A673 (cell line): Measurements from ENCODE around the gene PHTF1. TPM values are rescaled to one million over a fixed set of nuclear protein-coding genes. Genes with fewer than 3 reads are reported as not detected.

Source experiments
- BruUV-seq: library from RNA; stranded (reverse); fragments of 400-500 nt; replicated peaks from 2 replicates; lab custom pipeline; 2021; lab: Mats Ljungman, UMichigan
- CTCF ChIA-PET: fragments of 300-600 bp; sonication (Branson Sonifier 250); formaldehyde crosslinking; loops from one replicate; lab custom pipeline; 2022; ENCODE audit warnings: antibody characterized with exemption; lab: Charles Lee
- POLR2A ChIA-PET: fragments of 300-600 bp; sonication (Branson Sonifier 250); formaldehyde crosslinking; loops from one replicate; lab custom pipeline; 2022; ENCODE audit warnings: antibody characterized with exemption; ENCODE audit not compliant: low non-redundant PET; lab: Charles Lee
- DNase-seq: peaks from one replicate; pipeline ENCODE4 v3.0.0-alpha.2; 2015; ENCODE audit warnings: low spot score
- H3K27ac ChIP-seq: fragments of 200-600 bp; sonication (generic); 2 replicates; pipeline ENCODE4 v1.5.1; 2016; ENCODE audit warnings: mixed run types, low read depth, mild to moderate bottlenecking, mixed read lengths, antibody characterized with exemption, low read length; ENCODE audit not compliant: poor library complexity, severe bottlenecking
- H3K27me3 ChIP-seq: fragments of 200-600 bp; sonication (generic); replicated peaks from 2 replicates; pipeline ENCODE4 v1.6.1; 2017; ENCODE audit warnings: mixed run types, low read depth, mild to moderate bottlenecking, mixed read lengths, antibody characterized with exemption, low read length; ENCODE audit not compliant: insufficient read depth, poor library complexity
- H3K36me3 ChIP-seq: fragments of 200-600 bp; sonication (generic); 2 replicates; pipeline ENCODE4 v1.6.1; 2016; ENCODE audit warnings: mixed run types, mild to moderate bottlenecking, mixed read lengths, antibody characterized with exemption, low read length; ENCODE audit not compliant: insufficient read depth, poor library complexity, severe bottlenecking
- H3K4me1 ChIP-seq: fragments of 200-600 bp; sonication (generic); 2 replicates; pipeline ENCODE4 v1.6.1; 2017; ENCODE audit warnings: mixed run types, mild to moderate bottlenecking, mixed read lengths, antibody characterized with exemption, low read length; ENCODE audit not compliant: insufficient read depth, poor library complexity, severe bottlenecking
- H3K4me3 ChIP-seq: fragments of 200-600 bp; sonication (generic); 2 replicates; pipeline ENCODE4 v1.5.1; 2016; ENCODE audit warnings: low read depth, mixed run types, mild to moderate bottlenecking, mixed read lengths, low read length; ENCODE audit not compliant: poor library complexity, severe bottlenecking
- H3K9me3 ChIP-seq: fragments of 200-600 bp; sonication (generic); 2 replicates; pipeline ENCODE4 v1.6.1; 2016; ENCODE audit warnings: mixed run types, low read depth, mild to moderate bottlenecking, mixed read lengths, antibody characterized with exemption, low read length; ENCODE audit not compliant: poor library complexity, severe bottlenecking
- CTCF ChIP-seq: fragments of 300-800, 200-600 bp; sonication (generic); conservative IDR thresholded peaks from 2 replicates; pipeline ENCODE4 v1.5.1; 2017; ENCODE audit warnings: low read depth, mild to moderate bottlenecking, antibody characterized with exemption, low read length, moderate library complexity, mixed read lengths
- EZH2 ChIP-seq: fragments of 200-600 bp; sonication (generic); IDR thresholded peaks from 2 replicates; pipeline ENCODE4 v1.6.1; 2017; ENCODE audit warnings: borderline replicate concordance, low read depth, mild to moderate bottlenecking, mixed read lengths, antibody characterized with exemption, low read length; ENCODE audit not compliant: poor library complexity, severe bottlenecking
- intact Hi-C: fragments of 100-400 bp; cut with micrococcal nuclease; formaldehyde crosslinking; loops from one replicate; pipeline ENCODE4 v1.10.0; 2022; ENCODE audit not compliant: unreplicated experiment
- total RNA-seq: library from RNA; stranded (reverse); gene quantifications from 2 replicates; pipeline ENCODE4 v1.2.3, GENCODE V29; 2021

PHTF1 gene
- total RNA-seq, 1 experiment from 2014 or later: 57.2 TPM

GRCh38 chr1:113783254-113784103, 24.2 kb upstream of the PHTF1 start:
- ChIA-PET CTCF (no interaction called here), POLR2A (no interaction called here)
- no peak overlapping the region for H3K4me3 ChIP-seq
- no peaks in the 10 kb centered on the region for H3K9me3 ChIP-seq
- H3K36me3 ChIP-seq: no peaks in the 10 kb centered on the region
- no peaks in the 10 kb centered on the region for H3K27me3 ChIP-seq
- no peak for TF ChIP-seq CTCF
- TF ChIP-seq EZH2: no peak
- BruUV-seq: no TSS peak
- intact Hi-C loops: no loop called here
- peaks cover 26% of the 10 kb centered on the region for H3K4me1 ChIP-seq
- H3K27ac ChIP-seq: peak overlapping the region; percentile 3
- peak; percentile 67 for DNase-seq

GRCh38 chr1:113782406-113782805, 23.1 kb upstream of the PHTF1 start:
- POLR2A ChIA-PET: no interaction called here

More at GRCh38 chr1:113782406-113782805, 23.1 kb upstream of the PHTF1 start:
- Histone ChIP-seq H3K27ac (no peak overlapping the region), H3K9me3 (no peaks in the 10 kb centered on the region), H3K27me3 (no peaks in the 10 kb centered on the region), H3K36me3 (no peaks in the 10 kb centered on the region), H3K4me3 (no peak overlapping the region), H3K4me1 (peaks cover 26% of the 10 kb centered on the region)
- CTCF ChIA-PET: no interaction called here
- intact Hi-C loops: no loop called here
- no peak for TF ChIP-seq EZH2
- TF ChIP-seq CTCF: no peak
- DNase-seq: no peak
- no TSS peak for BruUV-seq
